Lung (tissue), 12 donors: ENCODE measurements around the gene C19orf44. TPM values are rescaled to one million over a fixed set of nuclear protein-coding genes. Genes with fewer than 3 reads are reported as not detected.
"Not testable (repeated sequence)": the region's sequence is repeated elsewhere in the genome, so short reads cannot be mapped to it uniquely, and the experiment has no call there.

ENCODE experiments used
- ATAC-seq: fragments of 200-7000 bp; cut with Tn5 transposase; one replicate; pipeline ENCODE4 v1.9.1; 2020; ENCODE audit warnings: moderate number of reproducible peaks; ENCODE audit not compliant: insufficient read depth, low FRiP score
- DNase-seq, 3 donors: peaks; one replicate each; pipeline ENCODE4 v3.0.0-alpha.2; 2013 to 2017
- H3K27ac ChIP-seq, 2 donors: one replicate each; pipeline ENCODE4 v1.5.1; 2013; ENCODE audit warnings: mild to moderate bottlenecking in 2 of 2, moderate library complexity in 2 of 2, control low read depth in 1 of 2, inconsistent platforms in 1 of 2, low read depth in 1 of 2, low read length in 1 of 2
- H3K27me3 ChIP-seq, 3 donors: one replicate each; pipeline ENCODE4 v1.5.1; 2013; ENCODE audit warnings: low read length in 2 of 3; ENCODE audit not compliant: control insufficient read depth in 3 of 3, insufficient read depth in 3 of 3
- H3K36me3 ChIP-seq, 4 donors: one replicate each; pipeline ENCODE4 v1.5.1; 2013; ENCODE audit warnings: low read length in 4 of 4, mild to moderate bottlenecking in 1 of 4, moderate library complexity in 1 of 4; ENCODE audit not compliant: control insufficient read depth in 4 of 4, insufficient read depth in 4 of 4
- H3K4me1 ChIP-seq, 5 donors: one replicate each; pipeline ENCODE4 v1.5.1; 2013; ENCODE audit warnings: low read length in 5 of 5, mild to moderate bottlenecking in 2 of 5, moderate library complexity in 1 of 5; ENCODE audit not compliant: control insufficient read depth in 5 of 5, insufficient read depth in 5 of 5
- H3K4me3 ChIP-seq: one replicate; pipeline ENCODE4 v1.5.1; 2013; ENCODE audit warnings: mild to moderate bottlenecking, control low read depth, moderate library complexity
- H3K9ac ChIP-seq, 2 donors: one replicate each; pipeline ENCODE4 v1.5.1; 2013; ENCODE audit warnings: low read length in 2 of 2, control low read depth in 1 of 2; ENCODE audit not compliant: insufficient read depth in 1 of 2
- H3K9me3 ChIP-seq, 4 donors: one replicate each; pipeline ENCODE4 v1.5.1; 2013; ENCODE audit warnings: low read length in 3 of 4, mild to moderate bottlenecking in 1 of 4, moderate library complexity in 1 of 4; ENCODE audit not compliant: control insufficient read depth in 4 of 4, insufficient read depth in 3 of 4
- CTCF ChIP-seq: IDR thresholded peaks from 2 replicates; pipeline ENCODE4 v1.5.1; 2012; ENCODE audit warnings: mild to moderate bottlenecking; ENCODE audit errors: control extremely low read depth, extremely low read depth
- WGBS, 2 donors: extraction: QIAGEN DNeasy Blood & Tissue Kit; methylation state at CpG; one replicate each; pipeline ENCODE4 v1.1.7; 2013; 5-methylcytosine and 5-hydroxymethylcytosine counted together
- polyA plus RNA-seq, 2 donors: library from polyadenylated mRNA; stranded (reverse); fragments of 200-250 nt; gene quantifications; one replicate each; pipeline ENCODE4 v1.2.1, GENCODE V29; 2013
- total RNA-seq, 2 donors: library from RNA; depleted of rRNA in 1 of 2; stranded (reverse); fragments of >200 nt in 1 of 2; gene quantifications; one replicate each; pipeline ENCODE4 v1.2.1, GENCODE V29; 2014 to 2021
- donor health status: control.
- donor health status: control.
- donor health status: Bipolar disorder and iron deficiency.
- donor health status: healthy.
- donor health status: DM: yes; HTN: yes; CAD: no.

C19orf44 gene
- total and polyA plus RNA-seq, 4 donors = 3.1 to 9.4 (median 4.6) TPM

DNA sequence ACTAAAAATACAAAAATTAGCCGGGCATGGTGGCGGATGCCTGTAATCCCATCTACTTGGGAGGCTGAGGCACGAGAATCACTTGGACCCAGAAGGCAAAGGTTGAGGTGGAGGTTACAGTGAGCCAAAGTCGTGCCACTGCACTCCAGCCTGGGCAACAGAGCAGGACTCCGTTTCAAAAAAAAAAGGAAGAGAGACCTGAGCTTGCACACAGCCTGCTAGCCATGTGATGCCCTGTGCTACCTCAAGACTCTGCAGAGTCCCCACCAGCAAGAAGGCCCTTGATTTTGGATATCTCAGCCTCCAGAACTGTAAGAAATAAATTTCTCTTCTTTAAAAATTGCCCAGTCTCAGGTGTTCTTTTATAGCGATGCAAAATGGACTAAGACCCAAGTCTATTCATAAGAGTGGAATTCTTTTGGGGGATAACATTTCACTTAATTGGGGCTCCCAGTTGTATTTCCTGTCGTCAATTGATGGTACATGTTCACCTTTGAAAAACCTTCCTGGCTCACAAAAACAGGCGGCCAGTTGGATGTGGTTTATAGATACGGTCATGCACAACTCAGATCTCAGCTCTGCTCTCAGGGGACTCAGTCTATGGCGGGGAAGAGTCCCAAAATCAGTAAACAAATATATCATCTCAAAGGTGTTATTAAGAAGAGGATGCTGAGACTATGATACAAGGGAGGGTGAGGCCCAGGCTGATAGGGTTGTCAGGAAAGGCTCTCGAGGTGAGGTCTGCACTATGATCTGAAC is 48.5 kb downstream of the C19orf44 start:
- no peak overlapping the region for H3K9ac ChIP-seq
- H3K36me3 ChIP-seq = peaks cover 0 to 7% (median 2%) of the 10 kb centered on the region in 4 donors
- WGBS, 2 donors = 91 to 93% methylated on average over 11 of the region's 11 CpGs
- H3K9me3 ChIP-seq = no peaks in the 10 kb centered on the region
- ATAC-seq (no peak), DNase-seq (no peak)
- no peak for TF ChIP-seq CTCF
- H3K4me3 ChIP-seq = no peak overlapping the region
- H3K4me1 ChIP-seq = peaks cover 0 to 11% (median 8%) of the 10 kb centered on the region in 5 donors
- no peaks in the 10 kb centered on the region for H3K27me3 ChIP-seq
- no peak overlapping the region for H3K27ac ChIP-seq

DNA sequence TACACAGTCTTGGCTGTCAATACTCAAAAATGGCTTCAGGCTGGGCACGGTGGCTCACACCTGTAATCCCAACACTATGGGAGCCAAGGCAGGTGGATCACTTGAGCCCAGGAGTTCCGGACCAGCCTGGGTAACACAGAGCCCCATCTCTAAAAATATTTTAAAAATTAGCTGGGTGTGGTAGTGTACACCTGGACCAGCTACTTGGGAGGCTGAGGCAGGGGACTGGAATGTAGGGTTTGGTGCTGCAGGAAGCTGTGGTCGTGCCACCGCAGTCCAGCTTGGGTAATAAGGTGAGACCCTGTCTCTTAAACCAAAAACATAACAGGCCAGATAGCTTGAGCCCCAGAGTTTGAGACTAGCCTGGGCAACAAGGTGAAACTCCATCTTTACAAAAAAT is 52.8 kb downstream of the C19orf44 start:
- no peak for TF ChIP-seq CTCF
- ATAC-seq (no peak), DNase-seq (no peak)
- no peaks in the 10 kb centered on the region for H3K9me3 ChIP-seq
- H3K4me3 ChIP-seq = no peak overlapping the region
- peaks cover 3 to 17% (median 8%) of the 10 kb centered on the region in 4 donors for H3K36me3 ChIP-seq
- no peak overlapping the region for H3K27ac ChIP-seq
- H3K9ac ChIP-seq = no peak overlapping the region
- WGBS, 2 donors = 76 to 92% methylated on average over 4 of the region's 4 CpGs
- H3K4me1 ChIP-seq = no peaks in the 10 kb centered on the region
- H3K27me3 ChIP-seq = no peaks in the 10 kb centered on the region

DNA sequence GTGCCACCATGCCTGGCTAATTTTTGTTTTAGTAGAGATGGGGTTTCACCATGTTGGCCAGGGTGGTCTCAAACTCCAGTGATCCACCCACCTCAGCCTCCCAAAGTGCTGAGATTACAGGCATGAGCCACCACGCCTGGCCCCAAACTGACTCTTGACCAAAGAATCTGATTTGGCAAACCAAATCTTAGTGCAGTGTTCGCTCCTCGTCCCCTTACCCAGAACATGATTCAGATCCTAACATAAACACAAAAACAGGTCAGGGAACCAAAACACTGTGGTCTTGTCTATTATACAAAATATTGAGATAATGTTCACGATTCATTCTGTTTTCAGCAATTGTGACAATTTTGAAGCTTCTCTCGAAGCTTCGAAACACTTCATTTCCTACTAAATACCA is 55.7 kb downstream of the C19orf44 start:
- 95 to 98% methylated on average over 6 of the region's 6 CpGs for WGBS, 2 donors
- H3K27ac ChIP-seq, H3K9ac ChIP-seq, H3K27me3 ChIP-seq, H3K4me3 ChIP-seq, H3K9me3 ChIP-seq, H3K4me1 ChIP-seq, ATAC-seq, DNase-seq: not testable (repeated sequence)
- peaks cover 5 to 33% (median 14%) of the 10 kb centered on the region in 4 donors for H3K36me3 ChIP-seq

- WGBS, 2 donors = 47 to 73% methylated on average over 8 of the region's 8 CpGs
Measured at GRCh38 chr19:16554776-16555175, 58.6 kb downstream of the C19orf44 start.

More at GRCh38 chr19:16554776-16555175, 58.6 kb downstream of the C19orf44 start:
- DNase-seq = no peak
- no peak overlapping the region for H3K9ac ChIP-seq
- no peak overlapping the region for H3K27ac ChIP-seq
- no peaks in the 10 kb centered on the region for H3K4me1 ChIP-seq
- ATAC-seq = no peak
- no peaks in the 10 kb centered on the region for H3K27me3 ChIP-seq
- no peak overlapping the region for H3K4me3 ChIP-seq
- peaks cover 11 to 36% (median 17%) of the 10 kb centered on the region in 4 donors for H3K36me3 ChIP-seq
- H3K9me3 ChIP-seq = no peaks in the 10 kb centered on the region
- no peak for TF ChIP-seq CTCF
